Endodermal cell (in vitro differentiated cells): Measurements from ENCODE around the gene DNMT3L. TPM values are rescaled to one million over a fixed set of nuclear protein-coding genes. Genes with fewer than 3 reads are reported as not detected.
"Not testable (repeated sequence)": the region's sequence is repeated elsewhere in the genome, so short reads cannot be mapped to it uniquely, and the experiment has no call there.

Experiments
- DNase-seq: peaks from one replicate; pipeline ENCODE4 v3.0.0-alpha.2; 2017
- H3K27ac ChIP-seq: 2 replicates; pipeline ENCODE4 v1.5.1; 2013; ENCODE audit warnings: mild to moderate bottlenecking, low read depth, low read length, moderate library complexity
- H3K27me3 ChIP-seq: 2 replicates; pipeline ENCODE4 v1.6.1; 2013; ENCODE audit warnings: mild to moderate bottlenecking, low read length, moderate library complexity; ENCODE audit not compliant: insufficient read depth, control insufficient read depth, poor library complexity, severe bottlenecking
- H3K36me3 ChIP-seq: 2 replicates; pipeline ENCODE4 v1.7.0; 2013; ENCODE audit warnings: mild to moderate bottlenecking, low read length, moderate library complexity; ENCODE audit not compliant: control insufficient read depth, insufficient read depth
- H3K4me1 ChIP-seq: one replicate; pipeline ENCODE4 v1.7.0; 2013; ENCODE audit warnings: low read length; ENCODE audit not compliant: control insufficient read depth, insufficient read depth
- H3K4me3 ChIP-seq: 2 replicates; pipeline ENCODE4 v1.5.1; 2013; ENCODE audit warnings: mild to moderate bottlenecking, low read length, moderate library complexity
- H3K9ac ChIP-seq: 2 replicates; pipeline ENCODE4 v1.6.1; 2013; ENCODE audit warnings: mild to moderate bottlenecking, low read length, moderate library complexity; ENCODE audit not compliant: poor library complexity, severe bottlenecking; ENCODE audit errors: extremely low read depth
- H3K9me3 ChIP-seq: 2 replicates; pipeline ENCODE4 v1.6.1; 2013; ENCODE audit warnings: mild to moderate bottlenecking, low read length, moderate library complexity; ENCODE audit not compliant: control insufficient read depth
- H3K27ac Mint-ChIP-seq: 2 replicates; pipeline ENCODE4 v1.8.0; 2020; ENCODE audit warnings: mixed read lengths
- H3K27me3 Mint-ChIP-seq: 2 replicates; pipeline ENCODE4 v1.8.0; 2021; ENCODE audit warnings: mild to moderate bottlenecking, mixed read lengths; ENCODE audit not compliant: insufficient read depth
- H3K36me3 Mint-ChIP-seq: 2 replicates; pipeline ENCODE4 v1.8.0; 2020; ENCODE audit warnings: low read depth, mixed read lengths
- H3K4me1 Mint-ChIP-seq: 2 replicates; pipeline ENCODE4 v1.8.0; 2020; ENCODE audit warnings: mixed read lengths
- H3K4me3 Mint-ChIP-seq: 2 replicates; pipeline ENCODE4 v1.8.0; 2020; ENCODE audit warnings: mild to moderate bottlenecking, moderate library complexity, mixed read lengths
- H3K9me3 Mint-ChIP-seq: 2 replicates; pipeline ENCODE4 v1.8.0; 2020; ENCODE audit warnings: mild to moderate bottlenecking, mixed read lengths
- WGBS, 2 experiments: methylation state at CpG; one replicate each; pipeline versions ENCODE4 v1.1.5 to v1.1.7; 2013; ENCODE audit warnings: missing lambda C conversion rate in 2 of 2, mixed read lengths in 1 of 2; ENCODE audit not compliant: insufficient coverage in 1 of 2, insufficient read length in 1 of 2; 5-methylcytosine and 5-hydroxymethylcytosine counted together
- total RNA-seq, 2 donors: library from RNA; stranded (reverse); fragmentation: NEBNext Ultra II Directional in 1 of 2; extraction: Animal tissue kit (Norgen Biotek cat#: 25700) in 1 of 2; gene quantifications; 2 replicates in 1 of 2; 3 replicates in 1 of 2; pipeline ENCODE4 v1.2.1, GENCODE V29; 2021

The DNMT3L gene
- total RNA-seq, 2 donors from 2014 or later: 1.3 TPM; not detected in 1

- H3K27ac Mint-ChIP-seq, H3K36me3 ChIP-seq, H3K27me3 ChIP-seq, H3K4me1 Mint-ChIP-seq, H3K27ac ChIP-seq, H3K4me1 ChIP-seq, DNase-seq, H3K4me3 Mint-ChIP-seq, H3K9me3 Mint-ChIP-seq, H3K4me3 ChIP-seq, H3K9ac ChIP-seq, H3K27me3 Mint-ChIP-seq, H3K36me3 Mint-ChIP-seq, H3K9me3 ChIP-seq: not testable (repeated sequence)
- whole genome bisulfite sequencing, 2 experiments: no CpG with 5 or more reads among the region's 27 CpGs
Observed at GRCh38 chr21:44241281-44241680, 20.4 kb downstream of the DNMT3L start.

- not testable (repeated sequence) for H3K9me3 Mint-ChIP-seq, H3K36me3 Mint-ChIP-seq, H3K27me3 Mint-ChIP-seq, H3K9ac ChIP-seq, H3K4me3 ChIP-seq, H3K4me1 Mint-ChIP-seq, H3K4me3 Mint-ChIP-seq, H3K36me3 ChIP-seq, H3K27ac ChIP-seq, DNase-seq, H3K27me3 ChIP-seq, H3K27ac Mint-ChIP-seq, H3K9me3 ChIP-seq, H3K4me1 ChIP-seq
- WGBS, 2 experiments: no CpG with 5 or more reads among the region's 53 CpGs
Observed at GRCh38 chr21:44240842-44241241, 20.9 kb downstream of the DNMT3L start, which contains the start of gene ICOSLG. ICOSLG (minus strand) TSS chr21:44240943; CDS start chr21:44240817, 126 bp downstream.

DNA sequence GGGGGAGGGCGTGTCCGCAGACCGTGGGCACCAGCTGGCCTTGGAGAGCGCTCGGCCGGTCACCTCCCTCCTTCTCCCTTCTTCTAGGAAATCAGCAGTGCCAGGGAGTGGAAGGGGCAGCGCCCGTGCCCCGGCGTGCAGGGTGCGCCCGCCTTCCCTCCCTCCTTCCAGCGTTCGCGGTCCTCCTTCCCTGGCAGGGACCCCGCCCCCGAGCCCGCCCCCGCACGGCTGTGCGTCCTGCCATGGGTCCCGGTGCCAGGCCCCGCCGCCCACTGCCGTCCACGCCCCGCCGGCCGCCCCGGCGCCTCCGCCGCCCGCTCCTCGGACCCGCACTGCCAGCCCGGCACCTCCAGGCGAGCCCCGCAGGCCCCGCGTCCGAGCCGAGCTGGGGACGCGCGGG, 21.3 kb downstream of the DNMT3L start:
- H3K4me3 Mint-ChIP-seq, H3K27me3 Mint-ChIP-seq, H3K27ac ChIP-seq, H3K36me3 Mint-ChIP-seq, H3K4me3 ChIP-seq, H3K9ac ChIP-seq, H3K27me3 ChIP-seq, H3K9me3 ChIP-seq, DNase-seq, H3K4me1 Mint-ChIP-seq, H3K9me3 Mint-ChIP-seq, H3K27ac Mint-ChIP-seq, H3K36me3 ChIP-seq, H3K4me1 ChIP-seq: not testable (repeated sequence)
- no CpG with 5 or more reads among the region's 46 CpGs for WGBS, 2 experiments

DNA sequence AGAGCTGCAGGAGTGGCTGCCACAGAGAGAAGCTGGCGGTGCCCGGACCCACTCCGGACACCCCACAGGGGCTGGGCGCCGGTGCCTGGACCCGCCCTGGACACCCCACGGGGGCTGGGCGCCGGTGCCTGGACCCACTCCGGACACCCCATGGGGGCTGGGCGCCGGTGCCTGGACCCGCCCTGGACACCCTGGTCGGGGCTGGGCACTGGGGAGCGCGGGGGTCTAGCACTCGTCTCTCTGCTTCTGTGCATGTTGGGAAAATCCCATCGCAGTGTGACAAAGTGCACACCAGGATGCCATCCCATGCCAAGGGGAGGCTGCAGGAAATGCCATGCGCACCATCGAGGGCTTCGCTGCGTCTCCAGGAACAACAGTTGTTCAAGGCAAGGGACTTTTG, 32.1 kb downstream of the DNMT3L start:
- H3K27ac ChIP-seq, H3K36me3 Mint-ChIP-seq, H3K27me3 Mint-ChIP-seq, H3K27ac Mint-ChIP-seq, H3K4me3 ChIP-seq, H3K9me3 Mint-ChIP-seq, H3K4me1 Mint-ChIP-seq, H3K4me3 Mint-ChIP-seq, H3K4me1 ChIP-seq, H3K9me3 ChIP-seq, H3K9ac ChIP-seq, H3K36me3 ChIP-seq, H3K27me3 ChIP-seq, DNase-seq: not testable (repeated sequence)
- 97% methylated on average over 6 of the region's 22 CpGs; no CpG with 5 or more reads in 1 of the 2 experiments for WGBS, 2 experiments

DNA sequence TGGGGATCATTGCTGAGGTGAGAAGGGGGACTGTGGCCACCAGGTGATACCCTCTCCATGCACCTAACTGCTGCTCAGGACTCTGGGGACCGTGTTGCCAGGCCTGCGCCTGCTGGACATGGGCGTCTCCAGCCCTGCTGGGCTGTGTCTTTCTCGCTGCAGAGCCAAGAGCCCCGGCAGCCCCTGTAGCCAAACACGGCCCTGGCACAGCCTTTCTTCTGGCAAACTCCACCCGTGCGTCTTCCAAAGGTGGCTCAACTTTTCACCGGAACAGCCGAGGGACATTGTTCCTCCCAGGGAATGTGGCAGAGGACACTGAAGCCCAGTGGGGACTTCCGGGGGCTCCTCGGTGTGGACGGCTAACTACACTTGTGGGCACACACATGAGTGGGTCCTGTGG, 33.6 kb downstream of the DNMT3L start:
- DNase-seq, H3K27me3 Mint-ChIP-seq, H3K27ac Mint-ChIP-seq, H3K4me1 ChIP-seq, H3K36me3 ChIP-seq, H3K9ac ChIP-seq, H3K4me1 Mint-ChIP-seq, H3K27me3 ChIP-seq, H3K27ac ChIP-seq, H3K4me3 Mint-ChIP-seq, H3K9me3 ChIP-seq, H3K4me3 ChIP-seq, H3K36me3 Mint-ChIP-seq, H3K9me3 Mint-ChIP-seq: not testable (repeated sequence)
- no CpG with 5 or more reads among the region's 13 CpGs for WGBS, 2 experiments

- not testable (repeated sequence) for H3K27me3 Mint-ChIP-seq, H3K36me3 ChIP-seq, H3K4me1 ChIP-seq, H3K4me1 Mint-ChIP-seq, H3K27ac Mint-ChIP-seq, H3K36me3 Mint-ChIP-seq, DNase-seq, H3K4me3 ChIP-seq, H3K9me3 ChIP-seq, H3K27me3 ChIP-seq, H3K4me3 Mint-ChIP-seq, H3K9me3 Mint-ChIP-seq, H3K27ac ChIP-seq, H3K9ac ChIP-seq
- WGBS, 2 experiments: no CpG with 5 or more reads among the region's 9 CpGs
Observed at GRCh38 chr21:44227614-44228013, 34.1 kb downstream of the DNMT3L start.

- DNase-seq, H3K4me3 ChIP-seq, H3K27ac Mint-ChIP-seq, H3K4me1 ChIP-seq, H3K27me3 Mint-ChIP-seq, H3K9me3 ChIP-seq, H3K4me3 Mint-ChIP-seq, H3K27ac ChIP-seq, H3K4me1 Mint-ChIP-seq, H3K36me3 Mint-ChIP-seq, H3K9me3 Mint-ChIP-seq, H3K27me3 ChIP-seq, H3K9ac ChIP-seq, H3K36me3 ChIP-seq: not testable (repeated sequence)
- WGBS, 2 experiments: no CpG with 5 or more reads among the region's 6 CpGs
Observed at GRCh38 chr21:44225605-44226004, 36.1 kb downstream of the DNMT3L start.
